Measurements from ENCODE around the gene AKR1C1.
"Not testable (repeated sequence)": the region's sequence is repeated elsewhere in the genome, so short reads cannot be mapped to it uniquely, and the experiment has no call there.

AKR1C1 gene

DNA sequence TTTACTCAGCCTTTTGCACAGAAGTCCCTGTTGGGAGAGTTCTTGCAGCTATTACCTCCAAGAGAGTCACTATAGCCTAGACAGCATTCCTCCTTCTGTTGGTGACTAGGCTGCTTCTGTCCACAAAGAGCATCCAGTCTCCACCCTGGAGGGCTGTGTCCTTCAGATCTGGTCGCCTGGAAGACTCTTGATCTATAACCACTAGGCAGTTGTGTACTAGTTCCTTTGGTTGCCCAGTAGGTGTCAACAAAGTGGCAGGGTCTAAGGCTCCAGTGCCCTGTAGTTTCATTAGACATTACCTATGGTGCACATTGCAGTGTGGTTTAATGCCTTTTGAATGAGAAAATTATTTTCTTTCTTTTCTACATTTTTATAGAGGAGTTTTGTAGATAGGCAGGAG, 51.7 kb downstream of the AKR1C1 start:
- DNase-seq (ENCODE audit: low read depth), result peak; percentile 5
- no peak for TF ChIP-seq CTCF (IDR thresholded peaks at IDR 0.05; ENCODE audit: insufficient read depth, low read depth, low read length, missing control alignments)
- H3K4me3 ChIP-seq (ENCODE audit: low read depth, low read length), result no peak overlapping the region

GRCh38 chr10:5018134-5018533, 54.9 kb downstream of the AKR1C1 start:
- H3K4me3 ChIP-seq (ENCODE audit: low read depth, low read length), result no peak overlapping the region
- TF ChIP-seq CTCF (IDR thresholded peaks at IDR 0.05; ENCODE audit: insufficient read depth, low read depth, low read length, missing control alignments), result no peak
- no peak for DNase-seq (ENCODE audit: low read depth)

DNA sequence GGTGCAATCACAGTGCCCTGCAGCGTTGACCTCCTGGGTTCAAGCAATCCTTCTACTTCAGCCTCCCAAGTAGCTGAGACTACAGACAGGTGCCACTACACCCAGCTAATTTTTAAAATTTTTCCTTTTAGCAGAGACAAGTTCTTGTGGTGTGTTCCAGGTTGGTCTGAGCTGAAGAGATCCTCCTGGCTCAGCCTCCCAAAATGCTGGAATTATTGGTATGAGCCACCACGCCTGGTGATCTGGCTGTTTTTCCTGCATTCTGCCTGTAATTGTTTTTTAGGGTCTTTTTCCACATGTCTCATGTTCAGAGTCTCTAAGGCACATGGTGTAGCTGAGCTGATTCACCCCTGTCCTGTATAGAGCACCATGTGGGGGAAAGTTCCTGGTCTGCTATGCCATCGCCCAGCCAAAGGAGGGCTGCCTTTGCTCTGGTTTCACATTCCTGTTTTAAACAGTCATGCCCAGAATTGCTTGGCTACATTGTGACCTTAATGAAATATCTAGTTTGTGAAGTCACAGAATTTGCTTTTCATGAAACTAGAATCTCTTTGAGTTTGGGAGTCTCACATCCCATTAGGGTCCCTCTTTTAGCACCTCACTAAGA, 55.6 kb downstream of the AKR1C1 start:
- H3K4me3 ChIP-seq (ENCODE audit: low read depth, low read length); DNase-seq (ENCODE audit: low read depth): not testable (repeated sequence)

DNA sequence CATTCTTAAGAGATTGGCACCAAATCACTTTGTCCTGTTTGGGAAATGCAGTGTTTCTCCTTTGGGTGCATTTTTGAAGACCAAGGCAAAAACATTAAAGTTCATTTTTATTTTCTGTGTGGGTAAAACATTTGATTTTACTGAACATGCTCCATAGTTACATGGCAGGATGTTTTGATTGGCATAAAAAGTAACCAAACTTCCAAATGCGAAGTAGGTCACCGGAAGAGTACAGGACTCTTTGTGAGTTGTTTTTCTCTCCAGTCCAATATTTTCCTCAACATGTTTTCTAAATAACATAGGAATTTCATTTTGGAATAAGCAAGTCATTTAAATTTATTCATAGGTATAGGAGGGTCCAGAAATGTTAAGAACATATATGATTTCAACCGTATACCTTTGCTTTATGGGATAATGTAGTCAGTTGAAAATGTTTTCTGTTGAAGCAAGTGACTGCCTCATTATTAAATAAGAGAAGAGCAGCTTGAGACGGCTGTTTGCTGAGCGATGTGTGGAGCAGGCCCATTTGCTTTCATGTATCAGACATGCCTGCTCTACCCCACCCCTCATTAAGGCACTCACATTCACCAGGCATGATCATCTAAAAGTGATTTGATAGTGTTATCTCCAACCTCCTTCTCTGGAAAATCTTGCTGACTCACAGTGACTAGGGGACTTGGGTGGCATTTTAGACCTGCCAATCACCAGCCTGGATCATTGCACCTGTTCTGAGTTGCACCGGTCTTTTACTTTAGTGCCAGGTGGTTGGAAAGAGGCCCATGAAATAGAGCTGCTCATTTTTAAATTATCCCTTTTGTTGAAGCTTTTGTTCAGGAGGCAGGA, 56.8 kb downstream of the AKR1C1 start:
- not testable (repeated sequence) for DNase-seq (ENCODE audit: low read depth); H3K4me3 ChIP-seq (ENCODE audit: low read depth, low read length)

DNA sequence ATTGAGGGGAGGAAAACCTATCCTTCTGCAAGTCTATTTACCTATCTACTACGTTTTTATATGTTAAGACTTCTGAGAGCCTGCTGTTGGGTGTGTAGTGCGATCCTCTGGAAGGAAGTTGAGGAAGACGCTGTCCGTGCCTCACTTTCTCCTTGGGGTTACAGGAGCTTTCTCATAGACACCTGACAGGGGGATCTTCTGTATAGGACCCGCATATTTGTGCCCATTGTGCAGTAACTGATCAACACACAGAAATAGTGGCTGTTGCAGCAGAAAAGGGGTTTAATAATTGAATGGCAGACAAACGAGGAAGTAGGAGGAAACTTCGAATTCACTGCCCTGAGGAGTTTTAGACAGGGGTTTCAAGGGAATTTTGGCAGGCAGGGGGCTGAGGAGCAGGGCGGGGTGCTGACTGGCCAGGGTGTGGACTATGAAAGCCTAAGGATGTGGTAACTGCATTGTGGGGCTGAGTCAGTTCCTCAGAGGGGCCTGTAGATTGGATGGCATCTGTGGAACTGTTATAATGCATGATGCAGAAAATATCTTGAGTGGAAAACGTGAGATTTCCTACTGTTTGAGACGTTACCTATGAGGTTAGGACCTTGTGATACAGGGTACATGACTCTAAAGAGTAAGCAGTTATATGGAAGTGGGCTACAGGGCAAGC, 58.5 kb downstream of the AKR1C1 start:
- DNase-seq (ENCODE audit: low read depth); H3K4me3 ChIP-seq (ENCODE audit: low read depth, low read length): not testable (repeated sequence)

DNA sequence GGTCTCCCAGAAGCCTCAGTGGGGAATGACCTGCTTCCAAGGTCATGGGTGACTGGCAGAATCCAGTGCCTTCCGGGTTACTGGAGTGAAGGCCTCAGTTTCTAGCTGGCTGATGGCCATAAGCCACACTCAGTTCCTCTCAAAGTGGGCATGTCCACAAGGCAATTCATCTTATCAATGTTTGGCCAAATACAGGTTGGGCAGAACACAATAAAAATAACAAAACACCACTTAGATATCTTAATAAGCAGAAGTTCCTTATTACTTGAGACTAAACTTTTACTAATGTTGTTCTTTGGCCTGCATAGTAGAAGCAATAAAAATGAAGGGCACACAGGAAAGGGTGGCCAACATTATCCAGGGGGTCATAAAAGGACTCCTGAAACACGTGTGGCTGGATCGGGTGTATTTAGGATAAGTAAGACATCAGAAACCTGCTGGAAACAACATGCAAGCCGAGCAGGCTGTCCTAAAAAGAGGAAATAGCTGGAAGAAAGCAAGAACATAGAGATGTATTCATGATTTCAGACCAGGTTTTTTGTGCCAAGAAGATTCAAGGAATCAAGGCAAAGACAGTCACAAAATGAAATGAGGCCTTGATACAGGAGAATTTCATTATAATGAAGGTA, 60.1 kb downstream of the AKR1C1 start:
- no peak for TF ChIP-seq CTCF (IDR thresholded peaks at IDR 0.05; ENCODE audit: insufficient read depth, low read depth, low read length, missing control alignments)
- DNase-seq (ENCODE audit: low read depth), result no peak
- H3K4me3 ChIP-seq (ENCODE audit: low read depth, low read length), result no peak overlapping the region

DNA sequence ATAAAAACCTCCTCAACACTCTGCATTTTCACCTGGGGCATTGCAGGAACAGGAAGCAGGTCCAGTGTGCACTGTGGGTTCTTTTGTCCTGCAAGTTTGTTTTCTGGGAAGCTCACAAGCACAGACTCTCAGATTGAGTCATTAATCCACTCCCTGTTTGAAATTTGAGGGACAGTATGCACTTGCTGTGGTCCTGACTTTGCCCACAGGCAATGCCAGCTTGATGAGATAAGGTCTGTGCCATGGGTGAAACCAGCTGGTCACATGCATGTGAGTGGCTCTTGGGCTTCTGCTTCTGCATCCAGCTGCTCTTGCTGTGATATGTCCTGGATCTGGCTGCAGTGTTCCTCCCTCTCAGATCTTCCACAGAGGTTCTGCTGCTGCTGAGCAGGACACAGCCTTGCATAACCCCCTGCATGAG, 62.3 kb downstream of the AKR1C1 start:
- not testable (repeated sequence) for H3K4me3 ChIP-seq (ENCODE audit: low read depth, low read length); DNase-seq (ENCODE audit: low read depth)

DNA sequence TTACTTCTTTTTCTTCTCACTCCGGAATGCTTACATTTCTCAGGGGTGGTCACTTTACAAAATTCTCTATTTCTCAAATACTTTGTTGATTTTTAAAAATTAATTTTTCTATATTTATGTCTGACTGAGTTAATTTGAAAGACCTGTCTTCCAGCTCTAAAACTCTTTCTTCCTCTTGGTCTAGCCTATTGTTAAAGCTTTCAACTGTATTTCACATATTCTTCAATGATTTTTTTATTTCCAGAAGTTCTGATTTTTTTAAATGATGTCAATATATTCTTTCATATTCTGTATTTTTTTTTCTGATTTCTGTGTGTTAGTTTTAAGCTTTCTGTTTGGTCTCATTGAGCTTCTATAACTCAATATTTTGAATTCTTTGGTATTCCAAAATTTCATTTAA, 67.8 kb downstream of the AKR1C1 start:
- no peak for TF ChIP-seq CTCF (IDR thresholded peaks at IDR 0.05; ENCODE audit: insufficient read depth, low read depth, low read length, missing control alignments)

GRCh38 chr10:5031588-5031987, 68.4 kb downstream of the AKR1C1 start:
- H3K4me3 ChIP-seq (ENCODE audit: low read depth, low read length); DNase-seq (ENCODE audit: low read depth): not testable (repeated sequence)

More for the DNA sequence above, 67.8 kb downstream of the AKR1C1 start:
- no peak for DNase-seq (ENCODE audit: low read depth)
- H3K4me3 ChIP-seq (ENCODE audit: low read depth, low read length), result no peak overlapping the region

- H3K4me3 ChIP-seq (ENCODE audit: low read depth, low read length); DNase-seq (ENCODE audit: low read depth): not testable (repeated sequence)
Observed at GRCh38 chr10:5032444-5032843, 69.2 kb downstream of the AKR1C1 start.

All from GM12865 (cell line).